Esophagus muscularis mucosa (tissue), 4 donors: Measurements from ENCODE around the gene CHAD. TPM values are rescaled to one million over a fixed set of nuclear protein-coding genes. Genes with fewer than 3 reads are reported as not detected.

ENCODE experiments used
- DNase-seq: peaks from one replicate; pipeline ENCODE4 v3.0.0-alpha.2; 2017; ENCODE audit errors: extremely low spot score
- H3K27ac ChIP-seq, 4 donors: fragments of 200-600 bp; sonication (generic); replicated peaks in 1 of 4; 1 replicate in 3 of 4; 2 replicates in 1 of 4; pipeline ENCODE4 v1.5.1; 2016 to 2019; ENCODE audit warnings: mild to moderate bottlenecking in 1 of 4
- H3K27me3 ChIP-seq, 4 donors: fragments of 200-600 bp; sonication (generic); one replicate each; pipeline versions ENCODE4 v1.5.1 to v1.6.0; 2016 to 2019
- H3K36me3 ChIP-seq, 4 donors: fragments of 200-600 bp; sonication (generic); one replicate each; pipeline ENCODE4 v1.5.1; 2016 to 2019
- H3K4me1 ChIP-seq, 4 donors: fragments of 200-600 bp; sonication (generic); one replicate each; pipeline ENCODE4 v1.5.1; 2016 to 2019
- H3K4me3 ChIP-seq, 4 donors: fragments of 200-600 bp; sonication (generic); 1 replicate in 2 of 4; 2 replicates in 2 of 4; pipeline ENCODE4 v1.5.1; 2016 to 2019; ENCODE audit warnings: mild to moderate bottlenecking in 4 of 4, moderate library complexity in 1 of 4
- H3K9me3 ChIP-seq, 4 donors: fragments of 200-600 bp; sonication (generic); 1 replicate in 3 of 4; 2 replicates in 1 of 4; pipeline ENCODE4 v1.5.1; 2016 to 2019
- EP300 ChIP-seq: sonication (generic); formaldehyde crosslinking; IDR thresholded peaks from one replicate; pipeline ENCODE4 v1.6.1; 2017; ENCODE audit warnings: antibody characterized with exemption
- POLR2A ChIP-seq: fragments of 450-650 bp; IDR thresholded peaks from one replicate; pipeline ENCODE4 v1.6.1; 2017; ENCODE audit warnings: antibody characterized with exemption, moderate library complexity, mild to moderate bottlenecking, low read depth
- POLR2AphosphoS5 ChIP-seq, 2 donors: sonication (generic); formaldehyde crosslinking; IDR thresholded peaks; one replicate each; pipeline ENCODE4 v1.6.1; 2017; ENCODE audit warnings: antibody characterized with exemption in 2 of 2
- WGBS: methylation state at CpG from one replicate; pipeline ENCODE4 v1.1.5; 2018; 5-methylcytosine and 5-hydroxymethylcytosine counted together
- intact Hi-C: fragments of 100-400 bp; cut with DNase I; formaldehyde crosslinking; loops from one replicate; pipeline ENCODE4 v1.15.1; 2023
- total RNA-seq, 4 donors: library from RNA; depleted of rRNA; stranded (reverse); fragments of >200 nt; gene quantifications; one replicate each; pipeline versions ENCODE4 v1.1.0 to v1.2.1, GENCODE V29; 2016
- TF ChIP-seq, protein P1 (sequence below), 3 experiments: fragments of 200-600 bp in 2 of 3; fragments of 450-650 bp in 1 of 3; sonication (generic) in 2 of 3; IDR thresholded peaks; one replicate each; pipeline ENCODE4 v1.5.1; 2017 to 2019; ENCODE audit warnings: antibody characterized with exemption in 3 of 3, mild to moderate bottlenecking in 2 of 3, moderate library complexity in 1 of 3

CHAD gene
- total RNA-seq, 4 donors from 2014 or later = not detected

- peaks cover 10 to 20% (median 17%) of the 10 kb centered on the region in 4 donors for H3K4me1 ChIP-seq
- TF ChIP-seq EP300 (no peak), POLR2A (no peak), POLR2AphosphoS5 (IDR thresholded peaks at IDR 0.05) (no peak)
- TF ChIP-seq, protein P1, sequence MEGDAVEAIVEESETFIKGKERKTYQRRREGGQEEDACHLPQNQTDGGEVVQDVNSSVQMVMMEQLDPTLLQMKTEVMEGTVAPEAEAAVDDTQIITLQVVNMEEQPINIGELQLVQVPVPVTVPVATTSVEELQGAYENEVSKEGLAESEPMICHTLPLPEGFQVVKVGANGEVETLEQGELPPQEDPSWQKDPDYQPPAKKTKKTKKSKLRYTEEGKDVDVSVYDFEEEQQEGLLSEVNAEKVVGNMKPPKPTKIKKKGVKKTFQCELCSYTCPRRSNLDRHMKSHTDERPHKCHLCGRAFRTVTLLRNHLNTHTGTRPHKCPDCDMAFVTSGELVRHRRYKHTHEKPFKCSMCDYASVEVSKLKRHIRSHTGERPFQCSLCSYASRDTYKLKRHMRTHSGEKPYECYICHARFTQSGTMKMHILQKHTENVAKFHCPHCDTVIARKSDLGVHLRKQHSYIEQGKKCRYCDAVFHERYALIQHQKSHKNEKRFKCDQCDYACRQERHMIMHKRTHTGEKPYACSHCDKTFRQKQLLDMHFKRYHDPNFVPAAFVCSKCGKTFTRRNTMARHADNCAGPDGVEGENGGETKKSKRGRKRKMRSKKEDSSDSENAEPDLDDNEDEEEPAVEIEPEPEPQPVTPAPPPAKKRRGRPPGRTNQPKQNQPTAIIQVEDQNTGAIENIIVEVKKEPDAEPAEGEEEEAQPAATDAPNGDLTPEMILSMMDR (IDR thresholded peaks at IDR 0.05) = no peak
Observed at GRCh38 chr17:50465171-50465570, 3.5 kb downstream of the CHAD start.

DNA sequence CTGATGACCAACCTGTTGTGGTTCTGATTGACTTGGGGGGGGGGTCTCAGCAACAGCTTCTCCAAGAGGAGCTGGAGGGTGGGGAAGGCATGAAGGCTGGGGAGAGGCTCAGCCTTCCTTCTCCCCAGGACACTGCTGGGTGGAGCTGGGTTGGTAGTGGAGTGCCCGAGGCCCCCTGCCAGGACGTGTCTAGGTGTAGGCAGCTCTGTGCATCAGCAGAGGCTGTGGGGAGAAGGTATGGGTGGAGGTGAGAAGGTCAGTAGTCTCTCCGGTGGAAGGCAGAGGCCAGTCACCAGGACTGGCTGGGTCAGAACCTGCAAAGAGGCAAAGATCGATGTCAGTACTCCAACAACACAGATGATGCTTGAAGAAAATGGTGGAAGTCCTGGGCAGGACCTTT is 3.9 kb downstream of the CHAD start:
- Histone ChIP-seq H3K4me1 (peaks cover 10 to 19% (median 17%) of the 10 kb centered on the region in 4 donors), H3K27me3 (peaks cover 0 to 46% (median 15%) of the 10 kb centered on the region in 4 donors), H3K4me3 (no peak overlapping the region), H3K9me3 (no peaks in the 10 kb centered on the region), H3K36me3 (peaks cover 0 to 15% (median 4%) of the 10 kb centered on the region in 4 donors), H3K27ac (no peak overlapping the region)
- TF ChIP-seq POLR2AphosphoS5 (IDR thresholded peaks at IDR 0.05) (no peak), EP300 (no peak), POLR2A (no peak)
- TF ChIP-seq, protein P1 (IDR thresholded peaks at IDR 0.05) = no peak
- WGBS = 85% methylated on average over 4 of the region's 4 CpGs
- intact Hi-C loops = no loop called here
- DNase-seq = no peak

More at GRCh38 chr17:50465171-50465570, 3.5 kb downstream of the CHAD start:
- no peak overlapping the region for H3K27ac ChIP-seq
- intact Hi-C loops = no loop called here
- peaks cover 0 to 48% (median 16%) of the 10 kb centered on the region in 4 donors for H3K27me3 ChIP-seq
- peaks cover 0 to 15% (median 4%) of the 10 kb centered on the region in 4 donors for H3K36me3 ChIP-seq
- H3K9me3 ChIP-seq = no peaks in the 10 kb centered on the region
- H3K4me3 ChIP-seq = no peak overlapping the region
- 95% methylated on average over 6 of the region's 6 CpGs for WGBS
- no peak for DNase-seq

DNA sequence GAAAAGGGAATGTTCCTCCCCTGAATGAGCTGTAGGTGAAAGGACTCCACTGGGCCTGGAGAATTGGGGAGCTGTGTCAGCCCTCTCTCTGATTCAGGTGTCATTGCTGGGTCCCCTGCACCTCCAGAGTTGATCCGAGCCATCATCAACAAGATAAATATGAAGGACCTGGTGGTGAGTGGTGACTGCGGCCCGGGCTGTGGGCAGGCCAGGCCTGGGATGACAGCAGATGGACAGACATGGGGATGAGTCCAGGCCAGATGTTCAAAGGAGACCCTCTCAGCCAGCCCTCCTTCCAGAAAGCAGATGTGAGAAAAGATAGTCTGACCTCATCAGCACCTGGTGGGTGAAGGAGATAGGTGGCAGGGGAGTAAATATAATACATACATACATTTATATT is 4.6 kb downstream of the CHAD start:
- Histone ChIP-seq H3K9me3 (no peaks in the 10 kb centered on the region), H3K4me1 (peaks cover 6 to 14% (median 12%) of the 10 kb centered on the region in 4 donors), H3K27me3 (peaks cover 0 to 40% (median 11%) of the 10 kb centered on the region in 4 donors), H3K27ac (no peak overlapping the region), H3K4me3 (no peak overlapping the region), H3K36me3 (peaks cover 0 to 15% (median 4%) of the 10 kb centered on the region in 4 donors)
- WGBS = 100% methylated on average over 3 of the region's 3 CpGs
- TF ChIP-seq, protein P1 (IDR thresholded peaks at IDR 0.05) = no peak
- TF ChIP-seq POLR2A (no peak), EP300 (no peak), POLR2AphosphoS5 (IDR thresholded peaks at IDR 0.05) (no peak)
- intact Hi-C loops = no loop called here
- no peak for DNase-seq

DNA sequence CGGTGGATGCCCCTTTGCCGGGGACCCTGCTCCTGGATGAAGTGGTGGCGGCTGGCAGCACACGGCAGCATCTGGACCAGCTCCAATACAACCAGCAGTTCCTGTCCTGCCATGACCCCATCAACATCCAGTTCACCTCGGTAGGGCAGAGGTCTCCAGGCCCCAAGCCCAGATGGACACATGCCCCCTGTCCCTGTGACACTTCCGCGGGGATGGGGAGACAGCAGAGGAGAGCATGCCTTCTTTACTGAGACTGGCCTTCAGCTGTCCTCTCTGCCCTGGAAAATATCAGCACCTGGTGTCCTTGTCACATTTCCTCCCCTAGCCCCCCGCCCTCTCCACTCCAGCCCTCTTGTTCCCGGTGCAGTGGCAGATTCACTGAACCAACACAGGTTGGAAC is 6.2 kb downstream of the CHAD start:
- WGBS = 90% methylated on average over 7 of the region's 9 CpGs
- no peak overlapping the region for H3K27ac ChIP-seq
- H3K27me3 ChIP-seq = peaks cover 0 to 23% (median 0%) of the 10 kb centered on the region in 4 donors
- TF ChIP-seq, protein P1 (IDR thresholded peaks at IDR 0.05) = no peak
- no peak for TF ChIP-seq EP300
- no peak for TF ChIP-seq POLR2A
- DNase-seq = no peak
- H3K4me3 ChIP-seq = no peak overlapping the region
- peaks cover 0 to 15% (median 4%) of the 10 kb centered on the region in 4 donors for H3K36me3 ChIP-seq
- intact Hi-C loops = no loop called here
- H3K4me1 ChIP-seq = no peaks in the 10 kb centered on the region
- H3K9me3 ChIP-seq = no peaks in the 10 kb centered on the region

DNA sequence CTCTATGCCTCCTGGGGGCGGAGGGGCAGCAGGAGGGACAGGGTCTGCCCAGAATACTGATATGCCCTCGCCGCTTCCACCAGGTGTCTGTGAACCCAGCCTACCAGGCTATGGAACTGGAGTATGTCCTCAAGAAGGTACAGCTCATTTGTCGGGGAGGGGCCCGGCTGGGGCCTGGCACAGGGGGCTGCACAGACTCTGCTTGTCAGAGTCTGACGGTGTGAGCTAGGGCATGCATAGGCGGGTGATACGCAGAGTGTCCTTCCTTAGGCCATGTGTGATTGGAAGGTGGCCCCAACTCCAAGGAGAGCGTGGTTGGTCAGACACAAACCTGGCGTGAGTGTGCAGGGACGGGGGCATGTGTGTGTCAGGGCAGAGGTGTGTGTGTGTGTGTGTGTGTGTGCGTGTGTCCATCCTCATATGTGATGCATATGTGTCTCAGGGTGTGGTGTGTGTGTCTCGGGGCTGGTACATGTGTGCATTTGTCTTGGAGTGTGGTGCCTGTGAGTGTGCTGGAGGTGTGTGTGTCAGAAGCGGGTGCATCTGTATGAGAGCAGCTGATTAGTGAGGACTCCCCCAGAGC is 7.0 kb downstream of the CHAD start:
- Histone ChIP-seq H3K4me1 (no peaks in the 10 kb centered on the region), H3K9me3 (no peaks in the 10 kb centered on the region), H3K36me3 (peaks cover 0 to 15% (median 4%) of the 10 kb centered on the region in 4 donors), H3K4me3 (no peak overlapping the region), H3K27me3 (peaks cover 0 to 15% (median 0%) of the 10 kb centered on the region in 4 donors), H3K27ac (no peak overlapping the region)
- WGBS = 91% methylated on average over 9 of the region's 14 CpGs
- intact Hi-C loops = no loop called here
- TF ChIP-seq POLR2A (no peak), POLR2AphosphoS5 (IDR thresholded peaks at IDR 0.05) (no peak), EP300 (no peak)
- TF ChIP-seq, protein P1 (IDR thresholded peaks at IDR 0.05) = no peak
- no peak for DNase-seq
